ENCODE data around the gene RBBP5. TPM values are rescaled to one million over a fixed set of nuclear protein-coding genes. Genes with fewer than 3 reads are reported as not detected.

Gene RBBP5
- total RNA-seq, 2 experiments from 2014 or later, result 14.8 to 15.6 TPM

- Histone ChIP-seq H3K27me3 (ENCODE audit: control insufficient read depth in 1 of 2, insufficient read depth in 2 of 2, low read length in 2 of 2) (no peaks in the 10 kb centered on the region), H3K36me3 (ENCODE audit: insufficient read depth, low read length) (no peaks in the 10 kb centered on the region), H3K4me1 (ENCODE audit: insufficient read depth, low read length) (no peaks in the 10 kb centered on the region), H3K4me3 (ENCODE audit: low read length) (no peak overlapping the region), H3K9me3 (ENCODE audit: control insufficient read depth in 1 of 2, insufficient read depth in 1 of 2, low read length in 2 of 2) (no peaks in the 10 kb centered on the region), H3K27ac (ENCODE audit: low read depth in 1 of 2, low read length in 2 of 2) (no peak overlapping the region)
- no peak for DNase-seq
- intact Hi-C loops (cut with DNase I, micrococcal nuclease), result no loop called here
- H3K27me3 Mint-ChIP-seq, result no peaks in the 10 kb centered on the region
- ChIA-PET POLR2A (no interaction called here), CTCF (no interaction called here)
- no peak for ATAC-seq (ENCODE audit: poor library complexity)
- no peak overlapping the region for H3K4me3 Mint-ChIP-seq
- H3K9me3 Mint-ChIP-seq, result no peaks in the 10 kb centered on the region
- H3K4me1 Mint-ChIP-seq (ENCODE audit: low read depth), result no peaks in the 10 kb centered on the region
- H3K27ac Mint-ChIP-seq, result no peak overlapping the region
- no peak for TF ChIP-seq CTCF (IDR thresholded peaks at IDR 0.05)
- H3K36me3 Mint-ChIP-seq (ENCODE audit: low read depth), result no peaks in the 10 kb centered on the region
Measured at GRCh38 chr1:205076245-205076761, 45.5 kb downstream of the RBBP5 start.

- H3K36me3 Mint-ChIP-seq (ENCODE audit: low read depth), result no peaks in the 10 kb centered on the region
- DNase-seq, result no peak
- Histone ChIP-seq H3K27me3 (ENCODE audit: control insufficient read depth in 1 of 2, insufficient read depth in 2 of 2, low read length in 2 of 2) (no peaks in the 10 kb centered on the region), H3K4me3 (ENCODE audit: low read length) (no peak overlapping the region), H3K4me1 (ENCODE audit: insufficient read depth, low read length) (no peaks in the 10 kb centered on the region), H3K9me3 (ENCODE audit: control insufficient read depth in 1 of 2, insufficient read depth in 1 of 2, low read length in 2 of 2) (no peaks in the 10 kb centered on the region), H3K36me3 (ENCODE audit: insufficient read depth, low read length) (no peaks in the 10 kb centered on the region), H3K27ac (ENCODE audit: low read depth in 1 of 2, low read length in 2 of 2) (no peak overlapping the region)
- intact Hi-C loops (cut with DNase I, micrococcal nuclease), result no loop called here
- no peaks in the 10 kb centered on the region for H3K27me3 Mint-ChIP-seq
- H3K4me1 Mint-ChIP-seq (ENCODE audit: low read depth), result no peaks in the 10 kb centered on the region
- ChIA-PET POLR2A (no interaction called here), CTCF (no interaction called here)
- no peak overlapping the region for H3K4me3 Mint-ChIP-seq
- no peaks in the 10 kb centered on the region for H3K9me3 Mint-ChIP-seq
- ATAC-seq (ENCODE audit: poor library complexity), result no peak
- no peak for TF ChIP-seq CTCF (IDR thresholded peaks at IDR 0.05)
- no peak overlapping the region for H3K27ac Mint-ChIP-seq
Measured at GRCh38 chr1:205075642-205076155, 46.1 kb downstream of the RBBP5 start.

GRCh38 chr1:205074513-205074912 is 47.3 kb downstream of the RBBP5 start:
- Mint-ChIP-seq H3K36me3 (ENCODE audit: low read depth) (no peaks in the 10 kb centered on the region), H3K4me3 (no peak overlapping the region), H3K27ac (no peak overlapping the region), H3K27me3 (no peaks in the 10 kb centered on the region), H3K4me1 (ENCODE audit: low read depth) (no peaks in the 10 kb centered on the region), H3K9me3 (no peaks in the 10 kb centered on the region)
- Histone ChIP-seq H3K27ac (ENCODE audit: low read depth in 1 of 2, low read length in 2 of 2) (no peak overlapping the region), H3K27me3 (ENCODE audit: control insufficient read depth in 1 of 2, insufficient read depth in 2 of 2, low read length in 2 of 2) (no peaks in the 10 kb centered on the region), H3K36me3 (ENCODE audit: insufficient read depth, low read length) (no peaks in the 10 kb centered on the region), H3K9me3 (ENCODE audit: control insufficient read depth in 1 of 2, insufficient read depth in 1 of 2, low read length in 2 of 2) (no peaks in the 10 kb centered on the region), H3K4me3 (ENCODE audit: low read length) (no peak overlapping the region), H3K4me1 (ENCODE audit: insufficient read depth, low read length) (no peaks in the 10 kb centered on the region)
- intact Hi-C loops (cut with DNase I, micrococcal nuclease), result no loop called here
- no peak for TF ChIP-seq CTCF (IDR thresholded peaks at IDR 0.05)
- ChIA-PET POLR2A (no interaction called here), CTCF (no interaction called here)
- ATAC-seq (ENCODE audit: poor library complexity) (no peak), DNase-seq (no peak)

Measured in CD4-positive, alpha-beta T cell (primary cell).